Gastroesophageal sphincter (tissue), 3 donors: ENCODE data around the gene GSTA3.

ENCODE experiments used
- CTCF ChIP-seq, 4 experiments: fragments of 200-600 bp in 2 of 4; fragments of 450-650 bp in 2 of 4; sonication (generic) in 1 of 4; IDR thresholded peaks; one replicate each; pipeline ENCODE4 v1.5.1; 2017 to 2019; ENCODE audit warnings: antibody characterized with exemption in 4 of 4, mild to moderate bottlenecking in 2 of 4, moderate library complexity in 2 of 4
- POLR2A ChIP-seq, 2 donors: fragments of 450-650 bp; IDR thresholded peaks; one replicate each; pipeline ENCODE4 v1.6.1; 2017; ENCODE audit warnings: antibody characterized with exemption in 2 of 2, mild to moderate bottlenecking in 2 of 2, moderate library complexity in 1 of 2

GRCh38 chr6:52929321-52930164, 20.0 kb upstream of the GSTA3 start:
- TF ChIP-seq CTCF (IDR thresholded peaks at IDR 0.05) (no peak), POLR2A (IDR thresholded peaks at IDR 0.05) (no peak)
